Measurements from ENCODE around the gene MSL3B.

GRCh38 chr2:233819884-233820773, 48.1 kb downstream of the MSL3B start:
- TF ChIP-seq, protein P1, sequence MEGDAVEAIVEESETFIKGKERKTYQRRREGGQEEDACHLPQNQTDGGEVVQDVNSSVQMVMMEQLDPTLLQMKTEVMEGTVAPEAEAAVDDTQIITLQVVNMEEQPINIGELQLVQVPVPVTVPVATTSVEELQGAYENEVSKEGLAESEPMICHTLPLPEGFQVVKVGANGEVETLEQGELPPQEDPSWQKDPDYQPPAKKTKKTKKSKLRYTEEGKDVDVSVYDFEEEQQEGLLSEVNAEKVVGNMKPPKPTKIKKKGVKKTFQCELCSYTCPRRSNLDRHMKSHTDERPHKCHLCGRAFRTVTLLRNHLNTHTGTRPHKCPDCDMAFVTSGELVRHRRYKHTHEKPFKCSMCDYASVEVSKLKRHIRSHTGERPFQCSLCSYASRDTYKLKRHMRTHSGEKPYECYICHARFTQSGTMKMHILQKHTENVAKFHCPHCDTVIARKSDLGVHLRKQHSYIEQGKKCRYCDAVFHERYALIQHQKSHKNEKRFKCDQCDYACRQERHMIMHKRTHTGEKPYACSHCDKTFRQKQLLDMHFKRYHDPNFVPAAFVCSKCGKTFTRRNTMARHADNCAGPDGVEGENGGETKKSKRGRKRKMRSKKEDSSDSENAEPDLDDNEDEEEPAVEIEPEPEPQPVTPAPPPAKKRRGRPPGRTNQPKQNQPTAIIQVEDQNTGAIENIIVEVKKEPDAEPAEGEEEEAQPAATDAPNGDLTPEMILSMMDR (IDR thresholded peaks at IDR 0.05; ENCODE audit: low read depth, low read length, missing input control), result no peak
- TF ChIP-seq, protein P2, sequence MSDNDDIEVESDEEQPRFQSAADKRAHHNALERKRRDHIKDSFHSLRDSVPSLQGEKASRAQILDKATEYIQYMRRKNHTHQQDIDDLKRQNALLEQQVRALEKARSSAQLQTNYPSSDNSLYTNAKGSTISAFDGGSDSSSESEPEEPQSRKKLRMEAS (IDR thresholded peaks at IDR 0.05), result no peak
- TF ChIP-seq RAD21 (IDR thresholded peaks at IDR 0.05) (no peak), EGR1 (IDR thresholded peaks at IDR 0.05; ENCODE audit: low read depth in 2 of 2) (no peak), NR2F2 (IDR thresholded peaks at IDR 0.05) (no peak), REST (IDR thresholded peaks at IDR 0.05) (no peak), TAF1 (conservative IDR thresholded peaks at IDR 0.05) (no peak), SP1 (IDR thresholded peaks at IDR 0.05) (no peak), GABPA (IDR thresholded peaks at IDR 0.05 in 1 of 2, conservative IDR thresholded peaks at IDR 0.05 in 1 of 2) (no peak)
- TF ChIP-seq, protein P3, sequence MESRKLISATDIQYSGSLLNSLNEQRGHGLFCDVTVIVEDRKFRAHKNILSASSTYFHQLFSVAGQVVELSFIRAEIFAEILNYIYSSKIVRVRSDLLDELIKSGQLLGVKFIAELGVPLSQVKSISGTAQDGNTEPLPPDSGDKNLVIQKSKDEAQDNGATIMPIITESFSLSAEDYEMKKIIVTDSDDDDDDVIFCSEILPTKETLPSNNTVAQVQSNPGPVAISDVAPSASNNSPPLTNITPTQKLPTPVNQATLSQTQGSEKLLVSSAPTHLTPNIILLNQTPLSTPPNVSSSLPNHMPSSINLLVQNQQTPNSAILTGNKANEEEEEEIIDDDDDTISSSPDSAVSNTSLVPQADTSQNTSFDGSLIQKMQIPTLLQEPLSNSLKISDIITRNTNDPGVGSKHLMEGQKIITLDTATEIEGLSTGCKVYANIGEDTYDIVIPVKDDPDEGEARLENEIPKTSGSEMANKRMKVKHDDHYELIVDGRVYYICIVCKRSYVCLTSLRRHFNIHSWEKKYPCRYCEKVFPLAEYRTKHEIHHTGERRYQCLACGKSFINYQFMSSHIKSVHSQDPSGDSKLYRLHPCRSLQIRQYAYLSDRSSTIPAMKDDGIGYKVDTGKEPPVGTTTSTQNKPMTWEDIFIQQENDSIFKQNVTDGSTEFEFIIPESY (IDR thresholded peaks at IDR 0.05), result no peak
